AG04450 (cell line): Measurements from ENCODE around the gene BEST4. TPM values are rescaled to one million over a fixed set of nuclear protein-coding genes. Genes with fewer than 3 reads are reported as not detected.

Experiments used
- CTCF ChIA-PET: fragments of 300-600, 350-600 bp; formaldehyde crosslinking; extraction: SDS; loops from one replicate; lab custom pipeline; 2022; ENCODE audit warnings: antibody characterized with exemption, inconsistent platforms; lab: Charles Lee
- POLR2A ChIA-PET: fragments of 350-600 bp; formaldehyde crosslinking; extraction: SDS; loops from one replicate; lab custom pipeline; 2021; ENCODE audit warnings: antibody characterized with exemption, inconsistent platforms; lab: Yijun Ruan, JAX
- DNase-seq: peaks from one replicate; pipeline ENCODE4 v3.0.0-alpha.2; 2011; ENCODE audit warnings: low read depth, low spot score
- H3K27ac ChIP-seq: one replicate; pipeline ENCODE4 v1.5.1; 2012; ENCODE audit warnings: low read depth, low read length, control low read depth
- H3K27me3 ChIP-seq: one replicate; pipeline ENCODE4 v1.6.0; 2012; ENCODE audit warnings: low read length; ENCODE audit not compliant: control insufficient read depth, insufficient read depth
- H3K4me3 ChIP-seq: 2 replicates; pipeline ENCODE4 v1.5.1; 2011; ENCODE audit warnings: mild to moderate bottlenecking, low read depth, low read length, control low read depth
- H3K9me3 ChIP-seq: 2 replicates; pipeline ENCODE4 v1.5.1; 2012; ENCODE audit warnings: low read length; ENCODE audit not compliant: control insufficient read depth, insufficient read depth
- CTCF ChIP-seq: IDR thresholded peaks from 2 replicates; pipeline ENCODE4 v1.5.1; 2011; ENCODE audit warnings: low read depth, low read length, control low read depth, inconsistent platforms
- polyA plus RNA-seq: library from polyadenylated mRNA; depleted of rRNA; stranded (reverse); fragments of >200 nt; gene quantifications from 2 replicates; pipeline ENCODE4 v1.2.3, GENCODE V29; 2011

BEST4 gene
- polyA plus RNA-seq, 1 experiment: 0.07 TPM

- DNase-seq: no peak
- no peaks in the 10 kb centered on the region for H3K9me3 ChIP-seq
- no peaks in the 10 kb centered on the region for H3K27me3 ChIP-seq
- no peak for TF ChIP-seq CTCF
- H3K27ac ChIP-seq: no peak overlapping the region
- ChIA-PET POLR2A (interaction anchor here (1.2 kb wide), 1 partner anchor 14 kb away, joined by 3 read pairs; the partner anchor contains the start of gene RPS8), CTCF (interaction anchor here (2.2 kb wide), 1 partner anchor 30 kb away, joined by 8 read pairs; the partner anchor contains the start of gene RNU5D-1)
- no peak overlapping the region for H3K4me3 ChIP-seq
Observed at GRCh38 chr1:44760876-44761275, 27.1 kb downstream of the BEST4 start.

- ChIA-PET POLR2A (no interaction called here), CTCF (interaction anchor here (1.0 kb wide), 1 partner anchor 27 kb away, joined by 6 read pairs; the partner anchor contains the start of gene RNU5D-1)
- Histone ChIP-seq H3K27me3 (no peaks in the 10 kb centered on the region), H3K9me3 (no peaks in the 10 kb centered on the region), H3K27ac (no peak overlapping the region), H3K4me3 (no peak overlapping the region)
- no peak for TF ChIP-seq CTCF
- DNase-seq: no peak
Observed at GRCh38 chr1:44759077-44759476, 28.9 kb downstream of the BEST4 start.

- no peak overlapping the region for H3K4me3 ChIP-seq
Observed at GRCh38 chr1:44757420-44757819, 30.6 kb downstream of the BEST4 start.

GRCh38 chr1:44747878-44748277 is 40.1 kb downstream of the BEST4 start:
- Histone ChIP-seq H3K9me3 (no peaks in the 10 kb centered on the region), H3K27me3 (no peaks in the 10 kb centered on the region), H3K27ac (no peak overlapping the region), H3K4me3 (no peak overlapping the region)
- CTCF ChIA-PET: interaction anchor here (0.6 to 10.4 kb wide), 2 partner anchors 17 to 19 kb away, joined by 4 to 89 read pairs; partner anchors contain the start of gene RNU5D-1
- DNase-seq: no peak
- POLR2A ChIA-PET: interaction anchor here (0.5 to 0.8 kb wide), 2 partner anchors 17 to 274 kb away, joined by 3 read pairs; partner anchors contain the start of gene RNU5D-1
- no peak for TF ChIP-seq CTCF

More at GRCh38 chr1:44757420-44757819, 30.6 kb downstream of the BEST4 start:
- Histone ChIP-seq H3K27me3 (no peaks in the 10 kb centered on the region), H3K9me3 (no peaks in the 10 kb centered on the region), H3K27ac (no peak overlapping the region)
- DNase-seq: no peak
- POLR2A ChIA-PET: interaction anchor here (1.4 kb wide), 1 partner anchor 18 kb away, joined by 5 read pairs; the partner anchor contains the start of gene RPS8
- TF ChIP-seq CTCF: no peak
- CTCF ChIA-PET: interaction anchor here (2.0 kb wide), 1 partner anchor 26 kb away, joined by 7 read pairs; the partner anchor contains the start of gene RNU5D-1

- Histone ChIP-seq H3K4me3 (no peak overlapping the region), H3K27ac (no peak overlapping the region), H3K27me3 (no peaks in the 10 kb centered on the region), H3K9me3 (peaks cover 4% of the 10 kb centered on the region; the same call in 1 of the 2 replicates)
- no peak for DNase-seq
- ChIA-PET POLR2A (interaction anchor here (0.6 to 1.0 kb wide), 2 partner anchors 32 to 559 kb away, joined by 3 to 4 read pairs; partner anchors contain the start of gene RPS8), CTCF (interaction anchor here (0.6 to 10.4 kb wide), 4 partner anchors 12 to 1911 kb away, joined by 3 to 89 read pairs (median 4); partner anchors contain the start of gene RNU5D-1)
- no peak for TF ChIP-seq CTCF
Observed at GRCh38 chr1:44743211-44743610, 44.8 kb downstream of the BEST4 start.
